DMS53 treated with DMSO at 0.1 percent for 48 hours (cell line): ENCODE data around the gene TCERG1L.

Experiments used
- DNase-seq: peaks from one replicate; lab custom pipeline; 2025; ENCODE audit not compliant: unreplicated experiment; lab: John Stamatoyannopoulos, UW

The TCERG1L gene

GRCh38 chr10:131131726-131132591, 179.6 kb downstream of the TCERG1L start:
- no peak for DNase-seq

GRCh38 chr10:131130025-131130424, 181.5 kb downstream of the TCERG1L start:
- DNase-seq = no peak

- no peak for DNase-seq
These were observed 182.0 kb downstream of the TCERG1L start for GRCh38 chr10:131129544-131129943.

GRCh38 chr10:131128731-131129130, 182.8 kb downstream of the TCERG1L start:
- DNase-seq = no peak

- DNase-seq = no peak
These were observed 183.9 kb downstream of the TCERG1L start for GRCh38 chr10:131127610-131128009.

- no peak for DNase-seq
These were observed 184.4 kb downstream of the TCERG1L start for GRCh38 chr10:131127138-131127589.

- no peak for DNase-seq
These were observed 185.0 kb downstream of the TCERG1L start for GRCh38 chr10:131126321-131127137.

GRCh38 chr10:131125511-131126225, 185.9 kb downstream of the TCERG1L start:
- no peak for DNase-seq

- no peak for DNase-seq
These were observed 186.6 kb downstream of the TCERG1L start for GRCh38 chr10:131124945-131125344.

- no peak for DNase-seq
These were observed 188.0 kb downstream of the TCERG1L start for GRCh38 chr10:131123496-131123895.

- no peak for DNase-seq
These were observed 189.9 kb downstream of the TCERG1L start for GRCh38 chr10:131121511-131122035.

GRCh38 chr10:131119626-131120355, 191.7 kb downstream of the TCERG1L start:
- DNase-seq = no peak

- DNase-seq = no peak
These were observed 193.9 kb downstream of the TCERG1L start for GRCh38 chr10:131117416-131118212.

- no peak for DNase-seq
These were observed 194.5 kb downstream of the TCERG1L start for GRCh38 chr10:131116991-131117375.

GRCh38 chr10:131116216-131116990, 195.1 kb downstream of the TCERG1L start:
- DNase-seq = no peak

- no peak for DNase-seq
These were observed 195.7 kb downstream of the TCERG1L start for GRCh38 chr10:131115801-131116200.

GRCh38 chr10:131115321-131115720, 196.2 kb downstream of the TCERG1L start:
- DNase-seq = no peak

- no peak for DNase-seq
These were observed 196.7 kb downstream of the TCERG1L start for GRCh38 chr10:131114846-131115245.
